ENCODE measurements around the gene VTI1A.

- TF ChIP-seq CTCF (IDR thresholded peaks at IDR 0.05) (no peak), POLR2A (IDR thresholded peaks at IDR 0.05) (no peak)
Measured at GRCh38 chr10:112746329-112746728, 299.3 kb downstream of the VTI1A start.

Data from esophagus squamous epithelium (tissue), 4 donors.